Measurements from ENCODE around the gene IRF5.
"Not testable (repeated sequence)": the region's sequence is repeated elsewhere in the genome, so short reads cannot be mapped to it uniquely, and the experiment has no call there.

The IRF5 gene

DNA sequence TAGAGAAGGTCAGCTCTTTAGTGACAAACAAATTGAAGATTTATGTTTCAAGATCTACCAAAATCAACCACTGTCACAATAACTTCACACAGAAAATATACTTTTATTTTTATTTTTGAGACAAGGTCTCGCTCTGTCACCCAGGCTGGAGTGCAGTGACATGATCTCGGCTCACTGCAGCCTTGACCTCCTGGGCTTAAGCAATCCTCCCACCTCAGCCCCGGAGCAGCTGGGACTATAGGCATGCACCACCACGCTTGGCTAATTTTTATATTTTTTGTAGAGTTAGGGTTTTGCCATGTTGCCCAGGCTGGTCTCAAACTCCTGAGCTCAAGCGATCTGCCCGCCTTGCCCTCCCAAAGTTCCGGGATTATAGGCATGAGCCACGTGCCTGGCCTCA, 56.8 kb downstream of the IRF5 start:
- not testable (repeated sequence) for H3K27ac ChIP-seq (ENCODE audit: low read length)
- H3K36me3 ChIP-seq (ENCODE audit: control insufficient read depth in 1 of 2, insufficient read depth in 2 of 2, low read length in 2 of 2): peaks cover 41 to 57% of the 10 kb centered on the region in 2 donors

DNA sequence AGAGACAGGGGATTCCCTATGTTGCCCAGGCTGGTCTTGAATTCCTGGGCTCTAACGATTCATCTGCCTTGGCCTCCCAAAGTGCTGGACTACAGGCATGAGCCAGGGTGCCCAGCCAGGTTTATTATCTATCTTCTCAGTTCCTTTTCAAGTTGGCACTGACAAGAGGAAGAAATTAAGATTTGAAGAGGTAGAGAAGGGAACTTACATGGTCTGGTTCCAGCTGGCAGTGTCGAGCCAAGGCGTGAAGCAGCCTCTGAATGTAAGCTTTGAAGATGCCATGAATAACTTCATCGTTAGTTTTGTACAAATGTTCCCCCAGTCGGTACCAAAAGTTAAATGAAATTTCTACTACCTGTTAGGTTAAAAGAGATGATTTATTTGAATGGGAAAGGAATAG, 59.5 kb downstream of the IRF5 start:
- Histone ChIP-seq H3K9me3 (ENCODE audit: control insufficient read depth in 1 of 2, low read length in 2 of 2) (no peaks in the 10 kb centered on the region), H3K4me3 (ENCODE audit: low read depth in 1 of 2, low read length in 2 of 2) (no peak overlapping the region), H3K27ac (ENCODE audit: low read length) (no peak overlapping the region), H3K27me3 (ENCODE audit: low read depth, low read length) (no peaks in the 10 kb centered on the region), H3K36me3 (ENCODE audit: control insufficient read depth in 1 of 2, insufficient read depth in 2 of 2, low read length in 2 of 2) (peaks cover 44 to 61% of the 10 kb centered on the region in 2 donors), H3K4me1 (ENCODE audit: control insufficient read depth in 1 of 2, insufficient read depth in 2 of 2, low read length in 2 of 2) (no peaks in the 10 kb centered on the region)

More for the DNA sequence above, 56.8 kb downstream of the IRF5 start:
- not testable (repeated sequence) for H3K9me3 ChIP-seq (ENCODE audit: control insufficient read depth in 1 of 2, low read length in 2 of 2); H3K4me3 ChIP-seq (ENCODE audit: low read depth in 1 of 2, low read length in 2 of 2); H3K4me1 ChIP-seq (ENCODE audit: control insufficient read depth in 1 of 2, insufficient read depth in 2 of 2, low read length in 2 of 2); H3K27me3 ChIP-seq (ENCODE audit: low read depth, low read length)
